ENCODE data around the gene GIMAP8. TPM values are rescaled to one million over a fixed set of nuclear protein-coding genes. Genes with fewer than 3 reads are reported as not detected.

GIMAP8 gene
- total RNA-seq, 1 experiment from 2014 or later, result 0.10 TPM

- Histone ChIP-seq H3K9me3 (ENCODE audit: control insufficient read depth, insufficient read depth, low read depth, low read length) (no peaks in the 10 kb centered on the region), H3K27ac (ENCODE audit: low read length) (no peak overlapping the region), H3K4me3 (ENCODE audit: low read depth in 2 of 2, low read length in 2 of 2) (no peak overlapping the region), H3K4me1 (ENCODE audit: control insufficient read depth, insufficient read depth, low read length) (no peaks in the 10 kb centered on the region; the same call in 1 of the 2 replicates), H3K27me3 (ENCODE audit: control insufficient read depth, insufficient read depth, low read length) (peaks cover 6% of the 10 kb centered on the region), H3K36me3 (ENCODE audit: control insufficient read depth, insufficient read depth, low read length) (no peaks in the 10 kb centered on the region)
- no TSS peak for BruUV-seq (replicated peaks)
- TF ChIP-seq SIN3A (IDR thresholded peaks at IDR 0.05; ENCODE audit: borderline replicate concordance, insufficient read depth, low read depth, low read length), result no peak
- TF ChIP-seq, protein P1, sequence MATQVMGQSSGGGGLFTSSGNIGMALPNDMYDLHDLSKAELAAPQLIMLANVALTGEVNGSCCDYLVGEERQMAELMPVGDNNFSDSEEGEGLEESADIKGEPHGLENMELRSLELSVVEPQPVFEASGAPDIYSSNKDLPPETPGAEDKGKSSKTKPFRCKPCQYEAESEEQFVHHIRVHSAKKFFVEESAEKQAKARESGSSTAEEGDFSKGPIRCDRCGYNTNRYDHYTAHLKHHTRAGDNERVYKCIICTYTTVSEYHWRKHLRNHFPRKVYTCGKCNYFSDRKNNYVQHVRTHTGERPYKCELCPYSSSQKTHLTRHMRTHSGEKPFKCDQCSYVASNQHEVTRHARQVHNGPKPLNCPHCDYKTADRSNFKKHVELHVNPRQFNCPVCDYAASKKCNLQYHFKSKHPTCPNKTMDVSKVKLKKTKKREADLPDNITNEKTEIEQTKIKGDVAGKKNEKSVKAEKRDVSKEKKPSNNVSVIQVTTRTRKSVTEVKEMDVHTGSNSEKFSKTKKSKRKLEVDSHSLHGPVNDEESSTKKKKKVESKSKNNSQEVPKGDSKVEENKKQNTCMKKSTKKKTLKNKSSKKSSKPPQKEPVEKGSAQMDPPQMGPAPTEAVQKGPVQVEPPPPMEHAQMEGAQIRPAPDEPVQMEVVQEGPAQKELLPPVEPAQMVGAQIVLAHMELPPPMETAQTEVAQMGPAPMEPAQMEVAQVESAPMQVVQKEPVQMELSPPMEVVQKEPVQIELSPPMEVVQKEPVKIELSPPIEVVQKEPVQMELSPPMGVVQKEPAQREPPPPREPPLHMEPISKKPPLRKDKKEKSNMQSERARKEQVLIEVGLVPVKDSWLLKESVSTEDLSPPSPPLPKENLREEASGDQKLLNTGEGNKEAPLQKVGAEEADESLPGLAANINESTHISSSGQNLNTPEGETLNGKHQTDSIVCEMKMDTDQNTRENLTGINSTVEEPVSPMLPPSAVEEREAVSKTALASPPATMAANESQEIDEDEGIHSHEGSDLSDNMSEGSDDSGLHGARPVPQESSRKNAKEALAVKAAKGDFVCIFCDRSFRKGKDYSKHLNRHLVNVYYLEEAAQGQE (IDR thresholded peaks at IDR 0.05; ENCODE audit: insufficient read depth in 1 of 2, low read depth in 2 of 2, low read length in 1 of 2), result no peak
- TF ChIP-seq TCF7L2 (IDR thresholded peaks at IDR 0.05; ENCODE audit: low read depth, low read length), result no peak
- TF ChIP-seq, protein P2, sequence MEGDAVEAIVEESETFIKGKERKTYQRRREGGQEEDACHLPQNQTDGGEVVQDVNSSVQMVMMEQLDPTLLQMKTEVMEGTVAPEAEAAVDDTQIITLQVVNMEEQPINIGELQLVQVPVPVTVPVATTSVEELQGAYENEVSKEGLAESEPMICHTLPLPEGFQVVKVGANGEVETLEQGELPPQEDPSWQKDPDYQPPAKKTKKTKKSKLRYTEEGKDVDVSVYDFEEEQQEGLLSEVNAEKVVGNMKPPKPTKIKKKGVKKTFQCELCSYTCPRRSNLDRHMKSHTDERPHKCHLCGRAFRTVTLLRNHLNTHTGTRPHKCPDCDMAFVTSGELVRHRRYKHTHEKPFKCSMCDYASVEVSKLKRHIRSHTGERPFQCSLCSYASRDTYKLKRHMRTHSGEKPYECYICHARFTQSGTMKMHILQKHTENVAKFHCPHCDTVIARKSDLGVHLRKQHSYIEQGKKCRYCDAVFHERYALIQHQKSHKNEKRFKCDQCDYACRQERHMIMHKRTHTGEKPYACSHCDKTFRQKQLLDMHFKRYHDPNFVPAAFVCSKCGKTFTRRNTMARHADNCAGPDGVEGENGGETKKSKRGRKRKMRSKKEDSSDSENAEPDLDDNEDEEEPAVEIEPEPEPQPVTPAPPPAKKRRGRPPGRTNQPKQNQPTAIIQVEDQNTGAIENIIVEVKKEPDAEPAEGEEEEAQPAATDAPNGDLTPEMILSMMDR (IDR thresholded peaks at IDR 0.05), result no peak
- TF ChIP-seq POLR2AphosphoS5 (IDR thresholded peaks at IDR 0.05; ENCODE audit: low read depth, low read length), result no peak
- no peak for DNase-seq (ENCODE audit: low read depth, low spot score)
- in situ Hi-C loops (cut with HindIII; ENCODE audit: low pct_unique_long_range_greater_than_20kb, low sequenced_read_pairs) (no loop called here), intact Hi-C loops (cut with micrococcal nuclease; ENCODE audit: unreplicated experiment) (loop anchor here (5.0 kb wide), 2 partner anchors 308 to 428 kb away; no protein-coding TSS in a partner anchor)
- no peak for ATAC-seq
- ChIA-PET CTCF (interaction anchor here (0.7 kb wide), 1 partner anchor 81 kb away, joined by 7 read pairs; no protein-coding TSS in a partner anchor), POLR2A (no interaction called here)
These were observed 1.1 kb upstream of the GIMAP8 start for GRCh38 chr7:150449206-150449952.

- H3K9me3 ChIP-seq (ENCODE audit: control insufficient read depth, insufficient read depth, low read depth, low read length), result no peaks in the 10 kb centered on the region
- no peaks in the 10 kb centered on the region; the same call in 1 of the 2 replicates for H3K4me1 ChIP-seq (ENCODE audit: control insufficient read depth, insufficient read depth, low read length)
- ChIA-PET CTCF (no interaction called here), POLR2A (no interaction called here)
- intact Hi-C loops (cut with micrococcal nuclease; ENCODE audit: unreplicated experiment), result no loop called here
- no peak overlapping the region for H3K4me3 ChIP-seq (ENCODE audit: low read depth in 2 of 2, low read length in 2 of 2)
- no TSS peak for BruUV-seq (replicated peaks)
- no peak for ATAC-seq
- no peak overlapping the region for H3K27ac ChIP-seq (ENCODE audit: low read length)
- no peak for DNase-seq (ENCODE audit: low read depth, low spot score)
- no peaks in the 10 kb centered on the region for H3K36me3 ChIP-seq (ENCODE audit: control insufficient read depth, insufficient read depth, low read length)
- in situ Hi-C loops (cut with HindIII; ENCODE audit: low pct_unique_long_range_greater_than_20kb, low sequenced_read_pairs), result no loop called here
- TF ChIP-seq POLR2AphosphoS5 (IDR thresholded peaks at IDR 0.05; ENCODE audit: low read depth, low read length) (no peak), TCF7L2 (IDR thresholded peaks at IDR 0.05; ENCODE audit: low read depth, low read length) (no peak), SIN3A (IDR thresholded peaks at IDR 0.05; ENCODE audit: borderline replicate concordance, insufficient read depth, low read depth, low read length) (no peak)
- TF ChIP-seq, protein P1 (IDR thresholded peaks at IDR 0.05; ENCODE audit: insufficient read depth in 1 of 2, low read depth in 2 of 2, low read length in 1 of 2), result no peak
- TF ChIP-seq, protein P2 (IDR thresholded peaks at IDR 0.05), result no peak
- H3K27me3 ChIP-seq (ENCODE audit: control insufficient read depth, insufficient read depth, low read length), result peaks cover 6% of the 10 kb centered on the region
These were observed 815 bp downstream of the GIMAP8 start for GRCh38 chr7:150451097-150451793.
